HG03196 (cell line): Measurements from ENCODE around the gene DNAJB6.

Experiments
- ATAC-seq: cut with Tn5 transposase; IDR thresholded peaks from one replicate; pipeline ENCODE4 v1.9.1; 2021; ENCODE audit not compliant: unreplicated experiment

Gene DNAJB6

DNA sequence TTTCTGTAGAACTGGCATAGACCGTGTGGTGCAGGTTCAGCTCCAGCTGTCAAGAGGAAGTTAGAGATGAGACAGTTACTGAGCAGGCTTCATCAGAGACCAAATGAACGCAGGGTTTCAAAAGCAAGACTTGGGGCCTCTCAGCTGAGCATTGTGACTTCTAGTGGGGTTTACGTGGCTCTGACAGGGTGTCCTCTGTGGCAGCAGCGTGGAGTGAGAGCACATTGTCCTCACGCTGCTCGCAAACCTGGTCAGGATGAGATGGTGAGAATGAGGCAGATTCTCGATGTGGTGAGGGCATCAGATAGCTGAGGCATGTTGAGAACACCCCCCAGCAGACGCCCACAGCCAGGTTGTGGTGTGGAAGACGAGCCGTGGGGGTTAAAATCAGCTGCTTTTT, 126.0 kb downstream of the DNAJB6 start:
- no peak for ATAC-seq

- no peak for ATAC-seq
Measured at GRCh38 chr7:157463245-157463644, 126.4 kb downstream of the DNAJB6 start.

GRCh38 chr7:157464111-157464970, 127.5 kb downstream of the DNAJB6 start:
- ATAC-seq, result no peak

DNA sequence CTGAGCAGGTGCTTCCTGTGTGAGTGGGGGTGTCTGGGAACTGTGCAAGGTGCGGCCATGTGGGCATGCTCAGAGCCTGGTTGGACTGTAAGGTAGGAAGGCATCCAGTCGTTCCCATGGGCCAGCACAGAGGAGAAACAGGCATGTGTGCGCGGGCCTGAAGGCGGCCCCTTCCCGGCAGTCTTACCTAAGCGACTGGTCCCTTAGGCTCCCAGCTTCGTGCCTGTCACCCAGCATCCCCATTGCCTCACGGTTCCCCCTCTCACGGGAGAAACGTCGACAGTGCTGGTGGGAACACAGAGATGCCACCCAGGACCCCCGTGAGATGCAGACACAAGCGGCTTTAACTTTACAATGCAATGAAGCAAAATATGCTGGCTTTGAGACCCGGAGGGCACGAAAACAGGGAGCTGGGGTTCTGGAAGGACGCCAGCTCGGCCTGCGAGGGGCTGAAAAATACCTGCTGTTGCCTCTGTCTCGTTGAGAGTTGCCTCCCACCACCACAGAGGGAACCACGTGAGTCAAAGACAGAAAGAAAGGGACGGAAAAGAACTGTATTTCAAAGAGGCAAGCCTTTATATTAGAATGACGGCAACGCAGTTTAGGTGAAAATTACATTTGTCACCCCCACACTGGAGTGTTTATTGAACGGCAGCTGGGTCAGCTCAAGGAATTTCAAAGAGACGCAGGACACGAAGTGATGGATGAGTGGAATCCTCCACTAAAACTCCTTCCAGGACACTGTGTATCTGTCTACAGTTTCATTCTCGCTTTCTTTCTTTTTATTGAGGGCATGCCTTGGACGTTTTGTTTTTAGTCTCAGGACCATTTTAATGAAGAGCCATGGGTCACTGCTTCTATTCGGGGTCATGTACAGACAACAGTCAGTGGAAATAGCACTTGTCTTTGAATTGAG, 128.4 kb downstream of the DNAJB6 start:
- ATAC-seq, result no peak

DNA sequence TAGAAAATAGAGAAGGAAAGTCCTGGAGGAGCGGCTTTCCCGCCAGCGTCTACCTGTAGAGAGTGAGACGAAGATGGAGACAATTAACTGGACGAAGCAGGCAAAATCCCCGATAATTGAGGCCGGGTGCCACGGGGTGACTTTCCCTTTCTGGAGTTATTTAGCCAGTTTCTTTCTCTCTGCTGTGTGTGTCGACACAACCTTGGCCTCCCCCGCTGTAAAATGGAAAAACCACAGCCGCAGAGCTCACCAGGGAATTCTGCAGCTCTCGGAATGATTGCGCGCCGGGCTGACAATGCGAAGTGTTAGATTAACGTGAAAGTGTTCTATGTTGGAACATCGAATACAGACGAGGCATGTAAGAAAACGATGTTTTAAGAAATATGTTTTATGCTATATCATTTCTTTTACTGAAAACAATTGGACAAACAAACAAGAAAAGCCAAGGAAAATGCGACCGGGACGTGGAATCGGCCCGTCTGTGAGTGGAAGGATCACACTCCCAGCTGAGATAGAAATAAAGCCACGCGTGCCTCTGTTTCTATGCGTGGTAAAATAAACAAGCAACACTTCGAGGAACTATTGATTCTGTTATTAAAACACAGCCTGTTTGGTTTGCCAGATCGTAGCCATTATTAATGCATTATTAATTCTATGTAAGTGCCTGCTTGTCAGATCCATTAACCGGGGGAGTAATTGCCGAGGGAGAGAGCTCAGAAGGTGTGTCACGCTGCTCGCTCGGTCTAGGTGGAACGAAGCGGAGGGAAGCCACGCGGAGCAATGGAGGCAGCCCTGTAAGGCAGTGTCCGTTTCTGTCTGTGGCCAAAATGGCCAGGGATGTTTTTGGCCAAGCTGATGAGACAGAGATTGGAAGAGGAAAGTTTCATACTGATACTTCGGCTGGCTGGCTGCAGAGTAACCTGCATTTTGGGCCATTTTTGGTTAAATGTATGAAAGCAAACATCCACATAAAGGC, 129.4 kb downstream of the DNAJB6 start:
- ATAC-seq, result no peak

- no peak for ATAC-seq
Measured at GRCh38 chr7:157466867-157467261, 130.1 kb downstream of the DNAJB6 start.
